H1 (cell line): ENCODE results near the gene CHTF8. TPM values are rescaled to one million over a fixed set of nuclear protein-coding genes. Genes with fewer than 3 reads are reported as not detected.

Experiments used
- CBX5 ChIP-seq: fragments of 300-800, 300-1000 bp; sonication (generic); IDR thresholded peaks from 2 replicates; pipeline ENCODE4 v1.7.1; 2016; ENCODE audit warnings: antibody characterized with exemption, low read length, low read depth
- CHD1 ChIP-seq: IDR thresholded peaks from 2 replicates; pipeline ENCODE4 v1.6.1; 2012; ENCODE audit warnings: low read depth, low read length, improper control_type of control experiment
- CREB1 ChIP-seq: IDR thresholded peaks from 2 replicates; pipeline ENCODE4 v1.6.1; 2012; ENCODE audit warnings: inconsistent platforms
- FOSL1 ChIP-seq: IDR thresholded peaks from 2 replicates; pipeline ENCODE4 v1.6.1; 2011; ENCODE audit warnings: mild to moderate bottlenecking, low read depth, low read length, moderate library complexity; ENCODE audit not compliant: insufficient read depth
- HDAC6 ChIP-seq: IDR thresholded peaks from one replicate; pipeline ENCODE4 v1.7.1; 2012; ENCODE audit warnings: low read depth, mild to moderate bottlenecking, inconsistent platforms, low read length, moderate library complexity
- KDM4A ChIP-seq: IDR thresholded peaks from one replicate; pipeline ENCODE4 v1.7.1; 2012; ENCODE audit warnings: low read depth, mild to moderate bottlenecking, moderate library complexity, low read length, inconsistent platforms; ENCODE audit not compliant: severe bottlenecking
- MAX ChIP-seq: IDR thresholded peaks from 2 replicates; pipeline ENCODE4 v1.6.1; 2012; ENCODE audit warnings: inconsistent platforms
- PHF8 ChIP-seq: fragments of 200-600 bp; sonication (generic); conservative IDR thresholded peaks from 2 replicates; pipeline ENCODE4 v1.7.1; 2012; ENCODE audit warnings: low read depth, mild to moderate bottlenecking, inconsistent platforms, low read length, moderate library complexity
- POLR2A ChIP-seq, 2 experiments: IDR thresholded peaks; 1 replicate in 1 of 2; 2 replicates in 1 of 2; pipeline ENCODE4 v1.6.1; 2011; ENCODE audit warnings: low read depth in 2 of 2, low read length in 2 of 2, mild to moderate bottlenecking in 2 of 2; ENCODE audit errors: control extremely low read depth in 1 of 2
- RAD21 ChIP-seq, 2 experiments: IDR thresholded peaks in 1 of 2; conservative IDR thresholded peaks in 1 of 2; 2 replicates each; pipeline ENCODE4 v1.6.1; 2011; ENCODE audit warnings: low read depth in 2 of 2, low read length in 2 of 2, improper control_type of control experiment in 1 of 2, inconsistent platforms in 1 of 2, mild to moderate bottlenecking in 1 of 2, moderate library complexity in 1 of 2
- RBBP5 ChIP-seq: IDR thresholded peaks from 2 replicates; pipeline ENCODE4 v1.7.1; 2012; ENCODE audit warnings: low read depth, mild to moderate bottlenecking, inconsistent platforms, low read length, moderate library complexity, borderline replicate concordance
- SAP30 ChIP-seq: fragments of 300-600 bp; sonication (generic); IDR thresholded peaks from 2 replicates; pipeline ENCODE4 v1.7.1; 2012; ENCODE audit warnings: low read length, moderate library complexity, mild to moderate bottlenecking, inconsistent platforms; ENCODE audit not compliant: insufficient read depth, insufficient replicate concordance
- SIN3A ChIP-seq, 2 experiments: IDR thresholded peaks in 1 of 2; conservative IDR thresholded peaks in 1 of 2; 2 replicates each; pipeline ENCODE4 v1.6.1; 2011 to 2012; ENCODE audit warnings: low read length in 2 of 2, improper control_type of control experiment in 1 of 2, low read depth in 1 of 2, mild to moderate bottlenecking in 1 of 2
- TAF1 ChIP-seq: IDR thresholded peaks from 2 replicates; pipeline ENCODE4 v1.6.1; 2011; ENCODE audit warnings: mild to moderate bottlenecking, low read depth, low read length
- TCF12 ChIP-seq: IDR thresholded peaks from 2 replicates; pipeline ENCODE4 v1.6.1; 2011; ENCODE audit warnings: low read depth, mild to moderate bottlenecking, low read length
- YY1 ChIP-seq: IDR thresholded peaks from 2 replicates; pipeline ENCODE4 v1.6.1; 2011; ENCODE audit warnings: low read depth, mild to moderate bottlenecking, low read length
- polyA plus RNA-seq, 7 experiments: library from polyadenylated mRNA; depleted of rRNA in 3 of 7; stranded (reverse) in 5 of 7; unstranded in 2 of 7; fragments of >200 nt in 5 of 7; fragments of 200-250 nt in 2 of 7; gene quantifications; 1 replicate in 5 of 7; 2 replicates in 1 of 7; 4 replicates in 1 of 7; pipeline versions ENCODE4 v1.2.1 to v1.2.3, GENCODE V29; 2011 to 2013; ENCODE audit warnings: missing spikeins in 2 of 7, mixed read lengths in 2 of 7
- total RNA-seq: library from RNA; stranded (reverse); fragmentation: NEBNext Ultra II Directional; extraction: Animal tissue kit (Norgen Biotek cat#: 25700); gene quantifications from 2 replicates; pipeline ENCODE4 v1.2.1, GENCODE V29; 2021

Gene CHTF8
- total and polyA plus RNA-seq, 2 of the 8 experiments (the other 6 are each of a cell fraction or from before 2014, with no cell fraction given) = 114 to 138 TPM

DNA sequence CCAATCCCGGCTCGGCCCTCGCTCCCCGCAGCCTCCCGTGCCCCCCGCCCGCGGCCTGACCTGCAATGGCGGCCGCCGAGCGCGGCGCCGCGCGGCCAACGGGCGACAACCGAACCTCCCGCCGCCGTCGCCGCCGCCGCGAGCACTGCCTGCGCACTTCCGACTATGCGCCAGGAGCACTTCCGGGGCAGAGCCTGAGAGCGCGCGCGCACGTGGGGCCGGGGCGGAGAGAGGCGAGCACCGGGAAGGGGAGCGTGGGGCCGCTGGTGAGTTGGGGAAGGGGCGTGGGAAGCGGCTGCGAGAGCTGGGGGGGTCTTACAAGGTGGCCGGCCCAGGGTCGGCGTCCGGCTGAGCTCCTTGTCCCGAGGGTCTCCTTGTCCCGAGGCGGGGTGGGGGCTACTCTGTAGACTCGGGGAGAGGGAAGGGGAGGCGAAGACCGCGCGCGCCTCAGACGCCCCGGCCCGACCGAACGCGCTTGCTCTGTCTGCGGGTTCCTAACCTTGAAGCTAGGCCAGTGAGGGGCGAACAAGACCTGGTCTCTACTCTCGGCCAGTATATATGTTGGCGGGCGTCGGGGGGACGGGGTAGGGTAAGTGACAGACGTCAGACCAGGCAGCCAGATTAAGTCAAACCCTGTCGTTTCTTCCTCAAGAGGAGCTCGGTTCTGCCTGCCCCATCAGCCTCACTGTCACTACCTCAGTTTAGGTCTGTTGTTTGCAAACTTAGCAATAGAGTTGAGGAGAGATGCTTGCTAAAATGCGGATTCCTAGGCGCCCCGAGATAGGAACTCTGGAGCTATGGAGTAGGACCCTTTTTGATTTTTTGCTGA, at the start of gene CHTF8, which contains the start of gene UTP4 (continued):
- TF ChIP-seq TAF1 (peak; percentile 76; the same call in 1 of the 2 replicates), CBX5 (no peak), YY1 (peak; percentile 87), RBBP5 (peak; percentile 31), SAP30 (peak; percentile 83), CHD1 (no peak), KDM4A (peak; percentile 68), TCF12 (no peak), FOSL1 (0 out of 2 replicates have a peak, but pooled peaks have one; percentile 6), CREB1 (peak; percentile 56; the same call in 1 of the 2 replicates), POLR2A (IDR thresholded peaks at IDR 0.05; ENCODE audit: control extremely low read depth in 1 of 2, low read depth in 2 of 2, low read length in 2 of 2) (peak; percentile 76 to 83), PHF8 (peak; percentile 93), RAD21 (IDR thresholded peaks at IDR 0.05 in 1 of 2, conservative IDR thresholded peaks at IDR 0.05 in 1 of 2; ENCODE audit: low read depth in 2 of 2, low read length in 2 of 2) (no peak), HDAC6 (no peak), SIN3A (conservative IDR thresholded peaks at IDR 0.05 in 1 of 2, IDR thresholded peaks at IDR 0.05 in 1 of 2; ENCODE audit: low read depth in 1 of 2, low read length in 2 of 2) (peak; percentile 78 to 82; a peak in 3 of 4 replicates), MAX (peak; percentile 94)
